Measurements from ENCODE around the gene SLC52A3.
A peak's percentile ranks its signal among the peaks of the same experiment; 100 is the strongest.
"Not testable (repeated sequence)": the region's sequence is repeated elsewhere in the genome, so short reads cannot be mapped to it uniquely, and the experiment has no call there.

The SLC52A3 gene

GRCh38 chr20:768426-768978 lies at the start of gene SLC52A3:
Gene SLC52A3, minus strand, starts transcription at chr20:768500. Its CDS starts 2,726 bp downstream, at chr20:765774.
- peak; percentile 32 to 62 for DNase-seq

- DNase-seq = peak; percentile 39 to 53
These were observed 47.8 kb upstream of the SLC52A3 start for GRCh38 chr20:815914-816606.

DNA sequence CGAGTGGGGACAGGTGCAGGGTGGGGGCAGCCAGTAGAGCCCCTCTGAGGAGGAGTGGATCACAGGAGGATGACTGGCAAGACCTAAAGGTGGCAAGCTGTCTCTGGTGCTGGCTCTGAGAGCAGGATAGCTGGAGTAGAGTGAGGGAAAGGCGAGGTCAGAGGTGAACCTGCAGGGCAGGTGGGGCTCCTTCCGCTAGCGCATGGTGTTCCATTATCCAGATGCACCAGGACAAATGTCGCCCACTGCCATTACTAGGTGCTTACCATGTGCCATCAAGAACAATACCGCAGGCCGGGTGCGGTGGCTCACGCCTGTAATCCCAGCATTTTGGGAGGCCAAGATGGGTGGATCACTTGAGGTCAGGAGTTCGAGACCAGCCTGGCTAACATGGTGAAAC lies 46.9 kb upstream of the SLC52A3 start:
- DNase-seq = no peak

GRCh38 chr20:813390-813789 lies 45.1 kb upstream of the SLC52A3 start:
- no peak for DNase-seq

DNA sequence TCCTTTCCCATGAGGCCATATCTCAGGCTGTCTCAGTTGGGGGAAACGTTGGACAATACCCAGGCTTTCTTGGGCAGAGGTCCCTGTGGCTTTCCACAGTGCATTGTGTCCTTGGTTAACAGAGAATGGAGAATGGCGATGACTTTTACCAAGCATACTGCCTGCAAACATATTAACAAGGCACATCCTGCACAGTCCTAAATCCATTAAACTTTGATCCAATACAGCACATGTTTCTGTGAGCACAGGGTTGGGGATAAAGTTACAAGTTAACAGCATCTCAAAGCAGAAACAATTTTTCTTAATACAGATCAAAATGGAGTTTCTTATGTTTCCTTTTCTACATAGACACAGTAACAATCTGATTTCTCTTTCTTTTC lies 44.1 kb upstream of the SLC52A3 start:
- not testable (repeated sequence) for DNase-seq

GRCh38 chr20:811776-812434 lies 43.6 kb upstream of the SLC52A3 start:
- DNase-seq = not testable (repeated sequence)

DNA sequence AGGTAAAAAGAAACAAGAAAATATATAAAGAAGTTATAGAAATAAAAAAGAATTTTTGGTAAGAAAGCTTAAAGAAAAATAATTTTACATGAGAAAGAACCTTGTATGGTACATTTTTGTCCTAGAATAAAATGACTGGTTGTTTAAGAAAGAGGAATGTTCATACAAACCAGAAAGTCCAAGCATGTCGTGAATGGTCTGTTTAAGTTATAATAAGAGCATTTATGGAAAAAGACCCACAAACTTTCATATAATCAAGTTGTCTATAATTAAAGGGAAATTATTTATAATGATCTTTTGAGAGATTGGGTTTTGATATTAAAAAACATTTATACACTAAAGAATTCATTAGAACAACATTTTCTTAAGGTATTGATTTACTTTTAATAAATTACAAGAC lies 37.4 kb upstream of the SLC52A3 start:
- DNase-seq = no peak

- no peak for DNase-seq
These were observed 33.4 kb upstream of the SLC52A3 start for GRCh38 chr20:801678-802077.

GRCh38 chr20:800026-800425 lies 31.7 kb upstream of the SLC52A3 start:
- DNase-seq = not testable (repeated sequence)

- DNase-seq = not testable (repeated sequence)
These were observed 30.4 kb upstream of the SLC52A3 start for GRCh38 chr20:798746-799145.

GRCh38 chr20:796921-797320 lies 28.6 kb upstream of the SLC52A3 start:
- DNase-seq = no peak

- no peak for DNase-seq
These were observed 23.9 kb upstream of the SLC52A3 start for GRCh38 chr20:792248-792647.

GRCh38 chr20:791056-791455 lies 22.8 kb upstream of the SLC52A3 start:
- DNase-seq = no peak

DNA sequence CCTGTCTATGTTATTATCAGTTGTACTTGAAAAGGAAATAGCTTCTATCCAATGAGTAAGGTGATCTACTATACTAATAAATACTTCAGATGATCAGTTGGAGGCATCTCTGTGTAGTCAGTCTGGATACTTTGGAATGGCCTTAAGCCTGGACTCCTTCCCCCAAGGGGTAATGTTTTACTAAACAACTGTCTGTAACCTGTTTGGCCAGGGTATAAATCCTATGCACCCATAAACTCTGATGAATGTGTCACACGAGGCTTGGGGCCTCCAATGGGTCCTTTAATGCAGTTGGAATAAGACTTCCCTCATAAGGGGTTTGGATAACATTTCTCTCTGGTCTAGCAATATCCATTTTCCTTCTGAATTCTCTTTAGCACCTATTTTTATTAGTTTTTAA lies 19.5 kb upstream of the SLC52A3 start:
- DNase-seq = no peak

GRCh38 chr20:779771-780170 lies 11.5 kb upstream of the SLC52A3 start:
- no peak for DNase-seq

GRCh38 chr20:776165-776564 lies 7.9 kb upstream of the SLC52A3 start:
- DNase-seq = no peak

DNA sequence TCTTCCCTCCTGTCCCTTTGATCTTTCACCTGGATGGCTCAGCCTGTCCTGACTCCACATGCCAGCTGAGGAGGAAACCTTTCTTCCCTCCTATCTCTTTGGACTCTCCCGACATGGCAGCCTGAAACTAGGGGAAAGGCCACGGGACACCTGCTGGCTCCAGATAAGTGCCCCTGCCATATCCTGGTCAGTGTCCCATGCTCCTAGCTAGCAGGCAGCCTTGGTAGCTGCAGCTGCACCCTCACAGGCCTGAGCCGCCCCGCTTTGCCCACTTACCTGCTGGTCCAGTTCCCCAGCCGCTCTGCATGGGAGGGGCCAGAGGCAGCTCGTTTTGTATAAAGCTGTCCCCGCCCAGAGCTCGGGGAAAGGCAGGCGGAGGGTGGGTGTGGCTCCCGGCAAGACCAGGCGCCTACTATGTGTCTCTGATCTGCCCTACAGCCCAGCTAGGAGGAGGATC lies 7.4 kb upstream of the SLC52A3 start:
- DNase-seq = no peak

- DNase-seq = no peak
These were observed 6.4 kb upstream of the SLC52A3 start for GRCh38 chr20:774660-775057.

DNA sequence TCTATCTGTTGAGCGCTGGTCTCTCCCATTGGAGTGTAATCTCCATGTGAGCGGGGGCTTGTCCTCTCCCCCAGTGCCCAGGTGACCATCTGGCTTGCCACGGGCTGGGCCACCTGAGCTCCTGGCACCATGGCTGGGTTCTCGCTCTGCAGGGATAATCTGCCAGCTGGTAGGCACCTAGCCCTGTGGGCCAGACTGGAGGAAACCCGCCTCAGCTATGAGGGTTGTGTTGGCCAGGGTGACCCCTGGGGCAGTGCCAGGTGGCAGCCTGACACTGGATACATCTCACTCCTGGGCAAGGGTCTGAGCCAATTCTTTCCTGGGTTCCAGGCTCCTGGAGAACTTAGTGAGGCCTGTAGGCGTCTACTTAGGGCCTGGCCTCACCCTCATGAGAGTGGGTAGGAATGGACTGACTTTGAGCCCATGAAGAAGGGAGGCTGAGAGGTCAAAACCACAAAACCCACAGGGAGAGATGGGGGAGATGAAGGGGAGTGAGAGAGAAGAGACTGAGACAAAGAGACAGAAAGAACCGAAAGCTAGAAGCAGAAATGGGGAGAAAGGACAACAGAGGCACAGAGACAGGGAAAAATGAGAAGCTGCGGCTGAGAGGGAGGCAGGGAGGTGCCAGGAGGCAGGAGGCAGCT lies 5.8 kb upstream of the SLC52A3 start:
- DNase-seq = no peak

- DNase-seq = no peak
These were observed 4.5 kb upstream of the SLC52A3 start for GRCh38 chr20:772806-773205.

- DNase-seq = no peak
These were observed 3.6 kb upstream of the SLC52A3 start for GRCh38 chr20:771741-772464.

DNA sequence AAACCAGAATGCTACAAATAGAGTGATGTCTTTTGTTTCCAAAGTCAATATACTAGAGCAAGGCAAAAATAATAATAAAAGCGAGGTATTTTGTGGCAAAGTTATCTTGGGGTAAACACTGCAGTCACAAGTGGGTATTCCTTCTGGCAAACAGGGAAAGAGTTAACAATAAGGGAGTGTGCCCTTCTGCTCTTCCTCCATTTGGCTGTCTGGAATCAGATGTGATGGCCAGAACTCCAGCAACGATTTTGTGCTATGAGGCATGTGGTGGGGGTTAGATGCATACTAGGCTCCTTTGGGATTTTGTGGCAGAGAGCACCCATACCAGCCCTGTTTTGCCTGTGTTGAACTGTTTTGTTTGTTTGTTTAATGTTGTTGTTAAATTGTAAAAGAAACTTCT lies 2.4 kb upstream of the SLC52A3 start:
- DNase-seq = no peak

DNA sequence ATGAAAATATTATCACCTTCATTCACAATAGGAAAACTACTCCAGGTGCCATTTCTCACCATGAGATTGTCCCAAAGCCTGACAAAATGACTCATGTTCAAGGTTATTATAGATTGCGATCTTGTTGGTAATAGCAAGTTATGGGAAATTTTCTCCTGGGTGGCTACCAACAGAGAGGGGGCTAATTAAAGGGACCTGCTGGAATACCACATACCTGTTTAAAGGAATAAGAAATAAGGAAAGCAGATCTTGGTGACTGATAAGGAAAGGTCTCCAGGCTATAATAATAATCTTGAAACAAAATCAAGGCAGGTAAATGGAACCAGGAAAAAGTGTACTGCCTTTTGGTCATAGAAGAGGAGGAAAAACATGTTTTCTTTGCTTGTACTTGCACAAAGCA lies 1.4 kb downstream of the SLC52A3 start:
- DNase-seq = no peak
